ENCODE results near the gene SORCS1. TPM values are rescaled to one million over a fixed set of nuclear protein-coding genes. Genes with fewer than 3 reads are reported as not detected.

SORCS1 gene
- total and polyA plus RNA-seq, 2 experiments from 2014 or later, result 2.9 to 8.9 TPM

DNA sequence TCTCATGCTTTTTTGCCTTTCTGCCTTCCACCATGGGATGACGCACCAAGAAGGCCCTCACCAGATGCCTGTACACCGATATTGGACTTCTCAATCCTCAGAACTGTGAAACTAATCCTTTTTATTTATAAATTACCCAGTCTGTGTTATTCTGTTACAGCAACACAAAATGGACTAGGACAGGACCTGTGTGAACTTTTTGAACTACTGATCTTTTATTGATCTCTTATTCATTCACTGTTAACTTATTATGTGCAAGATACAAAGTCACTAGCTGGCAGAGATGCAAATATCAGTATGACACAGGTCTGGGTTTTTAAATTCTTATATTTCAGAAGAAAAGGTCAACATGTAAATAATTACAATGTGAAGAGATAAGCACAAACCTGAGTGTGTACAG lies 635.8 kb downstream of the SORCS1 start (continued):
- TF ChIP-seq, protein P1, sequence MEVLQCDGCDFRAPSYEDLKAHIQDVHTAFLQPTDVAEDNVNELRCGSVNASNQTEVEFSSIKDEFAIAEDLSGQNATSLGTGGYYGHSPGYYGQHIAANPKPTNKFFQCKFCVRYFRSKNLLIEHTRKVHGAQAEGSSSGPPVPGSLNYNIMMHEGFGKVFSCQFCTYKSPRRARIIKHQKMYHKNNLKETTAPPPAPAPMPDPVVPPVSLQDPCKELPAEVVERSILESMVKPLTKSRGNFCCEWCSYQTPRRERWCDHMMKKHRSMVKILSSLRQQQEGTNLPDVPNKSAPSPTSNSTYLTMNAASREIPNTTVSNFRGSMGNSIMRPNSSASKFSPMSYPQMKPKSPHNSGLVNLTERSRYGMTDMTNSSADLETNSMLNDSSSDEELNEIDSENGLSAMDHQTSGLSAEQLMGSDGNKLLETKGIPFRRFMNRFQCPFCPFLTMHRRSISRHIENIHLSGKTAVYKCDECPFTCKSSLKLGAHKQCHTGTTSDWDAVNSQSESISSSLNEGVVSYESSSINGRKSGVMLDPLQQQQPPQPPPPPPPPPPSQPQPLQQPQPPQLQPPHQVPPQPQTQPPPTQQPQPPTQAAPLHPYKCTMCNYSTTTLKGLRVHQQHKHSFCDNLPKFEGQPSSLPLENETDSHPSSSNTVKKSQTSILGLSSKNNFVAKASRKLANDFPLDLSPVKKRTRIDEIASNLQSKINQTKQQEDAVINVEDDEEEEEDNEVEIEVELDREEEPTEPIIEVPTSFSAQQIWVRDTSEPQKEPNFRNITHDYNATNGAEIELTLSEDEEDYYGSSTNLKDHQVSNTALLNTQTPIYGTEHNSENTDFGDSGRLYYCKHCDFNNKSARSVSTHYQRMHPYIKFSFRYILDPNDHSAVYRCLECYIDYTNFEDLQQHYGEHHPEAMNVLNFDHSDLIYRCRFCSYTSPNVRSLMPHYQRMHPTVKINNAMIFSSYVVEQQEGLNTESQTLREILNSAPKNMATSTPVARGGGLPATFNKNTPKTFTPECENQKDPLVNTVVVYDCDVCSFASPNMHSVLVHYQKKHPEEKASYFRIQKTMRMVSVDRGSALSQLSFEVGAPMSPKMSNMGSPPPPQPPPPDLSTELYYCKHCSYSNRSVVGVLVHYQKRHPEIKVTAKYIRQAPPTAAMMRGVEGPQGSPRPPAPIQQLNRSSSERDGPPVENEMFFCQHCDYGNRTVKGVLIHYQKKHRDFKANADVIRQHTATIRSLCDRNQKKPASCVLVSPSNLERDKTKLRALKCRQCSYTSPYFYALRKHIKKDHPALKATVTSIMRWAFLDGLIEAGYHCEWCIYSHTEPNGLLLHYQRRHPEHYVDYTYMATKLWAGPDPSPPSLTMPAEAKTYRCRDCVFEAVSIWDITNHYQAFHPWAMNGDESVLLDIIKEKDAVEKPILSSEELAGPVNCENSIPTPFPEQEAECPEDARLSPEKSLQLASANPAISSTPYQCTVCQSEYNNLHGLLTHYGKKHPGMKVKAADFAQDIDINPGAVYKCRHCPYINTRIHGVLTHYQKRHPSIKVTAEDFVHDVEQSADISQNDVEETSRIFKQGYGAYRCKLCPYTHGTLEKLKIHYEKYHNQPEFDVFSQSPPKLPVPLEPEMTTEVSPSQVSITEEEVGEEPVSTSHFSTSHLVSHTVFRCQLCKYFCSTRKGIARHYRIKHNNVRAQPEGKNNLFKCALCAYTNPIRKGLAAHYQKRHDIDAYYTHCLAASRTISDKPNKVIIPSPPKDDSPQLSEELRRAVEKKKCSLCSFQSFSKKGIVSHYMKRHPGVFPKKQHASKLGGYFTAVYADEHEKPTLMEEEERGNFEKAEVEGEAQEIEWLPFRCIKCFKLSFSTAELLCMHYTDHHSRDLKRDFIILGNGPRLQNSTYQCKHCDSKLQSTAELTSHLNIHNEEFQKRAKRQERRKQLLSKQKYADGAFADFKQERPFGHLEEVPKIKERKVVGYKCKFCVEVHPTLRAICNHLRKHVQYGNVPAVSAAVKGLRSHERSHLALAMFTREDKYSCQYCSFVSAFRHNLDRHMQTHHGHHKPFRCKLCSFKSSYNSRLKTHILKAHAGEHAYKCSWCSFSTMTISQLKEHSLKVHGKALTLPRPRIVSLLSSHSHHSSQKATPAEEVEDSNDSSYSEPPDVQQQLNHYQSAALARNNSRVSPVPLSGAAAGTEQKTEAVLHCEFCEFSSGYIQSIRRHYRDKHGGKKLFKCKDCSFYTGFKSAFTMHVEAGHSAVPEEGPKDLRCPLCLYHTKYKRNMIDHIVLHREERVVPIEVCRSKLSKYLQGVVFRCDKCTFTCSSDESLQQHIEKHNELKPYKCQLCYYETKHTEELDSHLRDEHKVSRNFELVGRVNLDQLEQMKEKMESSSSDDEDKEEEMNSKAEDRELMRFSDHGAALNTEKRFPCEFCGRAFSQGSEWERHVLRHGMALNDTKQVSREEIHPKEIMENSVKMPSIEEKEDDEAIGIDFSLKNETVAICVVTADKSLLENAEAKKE (CRISPR knock-in tag; IDR thresholded peaks at IDR 0.05), result no peak
- TF ChIP-seq EZH2phosphoT487 (IDR thresholded peaks at IDR 0.05; ENCODE audit: unreplicated experiment), result no peak
- TF ChIP-seq, protein P2, sequence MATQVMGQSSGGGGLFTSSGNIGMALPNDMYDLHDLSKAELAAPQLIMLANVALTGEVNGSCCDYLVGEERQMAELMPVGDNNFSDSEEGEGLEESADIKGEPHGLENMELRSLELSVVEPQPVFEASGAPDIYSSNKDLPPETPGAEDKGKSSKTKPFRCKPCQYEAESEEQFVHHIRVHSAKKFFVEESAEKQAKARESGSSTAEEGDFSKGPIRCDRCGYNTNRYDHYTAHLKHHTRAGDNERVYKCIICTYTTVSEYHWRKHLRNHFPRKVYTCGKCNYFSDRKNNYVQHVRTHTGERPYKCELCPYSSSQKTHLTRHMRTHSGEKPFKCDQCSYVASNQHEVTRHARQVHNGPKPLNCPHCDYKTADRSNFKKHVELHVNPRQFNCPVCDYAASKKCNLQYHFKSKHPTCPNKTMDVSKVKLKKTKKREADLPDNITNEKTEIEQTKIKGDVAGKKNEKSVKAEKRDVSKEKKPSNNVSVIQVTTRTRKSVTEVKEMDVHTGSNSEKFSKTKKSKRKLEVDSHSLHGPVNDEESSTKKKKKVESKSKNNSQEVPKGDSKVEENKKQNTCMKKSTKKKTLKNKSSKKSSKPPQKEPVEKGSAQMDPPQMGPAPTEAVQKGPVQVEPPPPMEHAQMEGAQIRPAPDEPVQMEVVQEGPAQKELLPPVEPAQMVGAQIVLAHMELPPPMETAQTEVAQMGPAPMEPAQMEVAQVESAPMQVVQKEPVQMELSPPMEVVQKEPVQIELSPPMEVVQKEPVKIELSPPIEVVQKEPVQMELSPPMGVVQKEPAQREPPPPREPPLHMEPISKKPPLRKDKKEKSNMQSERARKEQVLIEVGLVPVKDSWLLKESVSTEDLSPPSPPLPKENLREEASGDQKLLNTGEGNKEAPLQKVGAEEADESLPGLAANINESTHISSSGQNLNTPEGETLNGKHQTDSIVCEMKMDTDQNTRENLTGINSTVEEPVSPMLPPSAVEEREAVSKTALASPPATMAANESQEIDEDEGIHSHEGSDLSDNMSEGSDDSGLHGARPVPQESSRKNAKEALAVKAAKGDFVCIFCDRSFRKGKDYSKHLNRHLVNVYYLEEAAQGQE (IDR thresholded peaks at IDR 0.05; ENCODE audit: unreplicated experiment), result no peak
- no peak for TF ChIP-seq CREB1 (CRISPR knock-in tag; IDR thresholded peaks at IDR 0.05; ENCODE audit: low read depth)
- TF ChIP-seq EZH2 (IDR thresholded peaks at IDR 0.05; ENCODE audit: low read depth, unreplicated experiment), result no peak
- no peak for TF ChIP-seq POLR2AphosphoS5 (IDR thresholded peaks at IDR 0.05; ENCODE audit: low read depth)
- TF ChIP-seq NANOG (IDR thresholded peaks at IDR 0.05; ENCODE audit: borderline replicate concordance), result no peak
- TF ChIP-seq JUNB (IDR thresholded peaks at IDR 0.05; ENCODE audit: unreplicated experiment), result no peak

Measured in GM23338 (cell line).